Peyer's patch (tissue), 4 donors: Measurements from ENCODE around the gene CYS1. TPM values are rescaled to one million over a fixed set of nuclear protein-coding genes. Genes with fewer than 3 reads are reported as not detected.

ENCODE experiments used
- DNase-seq, 3 donors: peaks; one replicate each; pipeline ENCODE4 v3.0.0-alpha.2; 2017 to 2019
- H3K27ac ChIP-seq, 4 donors: fragments of 200-600 bp; sonication (generic); one replicate each; pipeline ENCODE4 v1.5.1; 2016 to 2019
- H3K27me3 ChIP-seq, 2 donors: fragments of 200-600 bp; sonication (generic); one replicate each; pipeline ENCODE4 v1.5.1; 2019
- H3K36me3 ChIP-seq, 3 donors: fragments of 200-600 bp; sonication (generic); one replicate each; pipeline ENCODE4 v1.5.1; 2016 to 2019
- H3K4me1 ChIP-seq, 4 donors: fragments of 200-600 bp; sonication (generic); one replicate each; pipeline ENCODE4 v1.5.1; 2016 to 2019
- H3K4me3 ChIP-seq, 4 donors: fragments of 200-600 bp; sonication (generic); 1 replicate in 3 of 4; 2 replicates in 1 of 4; pipeline ENCODE4 v1.5.1; 2016 to 2019; ENCODE audit warnings: mild to moderate bottlenecking in 1 of 4
- H3K9me3 ChIP-seq, 4 donors: fragments of 200-600 bp; sonication (generic); one replicate each; pipeline ENCODE4 v1.5.1; 2016 to 2019; ENCODE audit warnings: mild to moderate bottlenecking in 1 of 4
- POLR2A ChIP-seq, 2 donors: fragments of 450-650 bp; IDR thresholded peaks; one replicate each; pipeline ENCODE4 v1.5.1; 2017; ENCODE audit warnings: antibody characterized with exemption in 2 of 2, mild to moderate bottlenecking in 2 of 2, moderate library complexity in 2 of 2
- total RNA-seq, 4 donors: library from RNA; depleted of rRNA; stranded (reverse); fragments of >200 nt; gene quantifications; one replicate each; pipeline ENCODE4 v1.1.0, GENCODE V29; 2016
- TF ChIP-seq, protein P1 (sequence below), 6 experiments: fragments of 450-650 bp in 4 of 6; fragments of 200-600 bp in 2 of 6; sonication (generic) in 1 of 6; IDR thresholded peaks; one replicate each; pipeline ENCODE4 v1.5.1; 2017 to 2019; ENCODE audit warnings: antibody characterized with exemption in 6 of 6, mild to moderate bottlenecking in 3 of 6, moderate library complexity in 1 of 6

Gene CYS1
- total RNA-seq, 4 donors from 2014 or later = 1.3 to 5.8 (median 1.6) TPM; not detected in 1

DNA sequence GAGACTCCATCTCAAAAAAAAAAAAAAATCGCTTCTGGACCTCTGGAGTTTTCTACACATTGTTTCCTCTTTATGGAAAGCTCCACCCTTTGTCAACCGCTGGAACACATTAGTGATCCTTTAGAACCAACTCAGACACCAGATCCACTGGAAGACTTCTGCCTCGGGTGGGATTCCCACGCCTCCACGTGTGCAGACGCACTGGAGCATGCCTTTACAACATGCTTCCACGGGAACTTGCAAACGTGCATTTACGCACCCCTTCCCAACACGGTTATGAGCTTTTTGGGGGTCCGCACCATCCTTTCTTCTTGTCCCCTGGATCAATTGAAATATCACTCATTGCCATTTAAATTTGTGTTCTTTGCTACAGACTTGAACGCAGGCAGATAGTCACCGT is 5.1 kb downstream of the CYS1 start:
- Histone ChIP-seq H3K9me3 (no peaks in the 10 kb centered on the region), H3K27me3 (peaks cover 0 to 8% of the 10 kb centered on the region in 2 donors), H3K4me3 (no peak overlapping the region), H3K36me3 (no peaks in the 10 kb centered on the region), H3K4me1 (peaks cover 0 to 13% (median 4%) of the 10 kb centered on the region in 4 donors), H3K27ac (no peak overlapping the region)
- DNase-seq = no peak
- TF ChIP-seq POLR2A (IDR thresholded peaks at IDR 0.05) = no peak
- TF ChIP-seq, protein P1, sequence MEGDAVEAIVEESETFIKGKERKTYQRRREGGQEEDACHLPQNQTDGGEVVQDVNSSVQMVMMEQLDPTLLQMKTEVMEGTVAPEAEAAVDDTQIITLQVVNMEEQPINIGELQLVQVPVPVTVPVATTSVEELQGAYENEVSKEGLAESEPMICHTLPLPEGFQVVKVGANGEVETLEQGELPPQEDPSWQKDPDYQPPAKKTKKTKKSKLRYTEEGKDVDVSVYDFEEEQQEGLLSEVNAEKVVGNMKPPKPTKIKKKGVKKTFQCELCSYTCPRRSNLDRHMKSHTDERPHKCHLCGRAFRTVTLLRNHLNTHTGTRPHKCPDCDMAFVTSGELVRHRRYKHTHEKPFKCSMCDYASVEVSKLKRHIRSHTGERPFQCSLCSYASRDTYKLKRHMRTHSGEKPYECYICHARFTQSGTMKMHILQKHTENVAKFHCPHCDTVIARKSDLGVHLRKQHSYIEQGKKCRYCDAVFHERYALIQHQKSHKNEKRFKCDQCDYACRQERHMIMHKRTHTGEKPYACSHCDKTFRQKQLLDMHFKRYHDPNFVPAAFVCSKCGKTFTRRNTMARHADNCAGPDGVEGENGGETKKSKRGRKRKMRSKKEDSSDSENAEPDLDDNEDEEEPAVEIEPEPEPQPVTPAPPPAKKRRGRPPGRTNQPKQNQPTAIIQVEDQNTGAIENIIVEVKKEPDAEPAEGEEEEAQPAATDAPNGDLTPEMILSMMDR (IDR thresholded peaks at IDR 0.05) = no peak

DNA sequence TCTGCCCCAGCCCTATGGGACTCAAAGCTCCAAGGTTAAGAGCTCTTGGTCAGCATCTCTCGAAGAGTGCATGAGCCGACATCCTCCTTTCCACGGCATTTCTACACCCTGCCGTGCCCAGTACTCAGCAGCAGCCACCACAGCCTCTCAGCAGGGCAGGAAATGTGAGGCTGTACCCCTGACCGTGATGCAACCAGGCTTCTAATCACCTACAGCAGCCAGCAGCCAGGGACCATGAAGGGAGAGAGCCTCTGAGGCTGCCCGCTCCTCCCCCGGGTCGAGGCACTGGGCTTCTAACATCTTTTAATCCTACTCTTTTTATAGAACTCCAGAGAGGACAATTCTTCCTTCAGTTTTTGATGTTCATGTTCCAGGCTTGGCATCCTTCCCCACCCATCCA is 6.5 kb downstream of the CYS1 start:
- Histone ChIP-seq H3K36me3 (no peaks in the 10 kb centered on the region), H3K9me3 (no peaks in the 10 kb centered on the region), H3K4me3 (no peak overlapping the region), H3K27me3 (peaks cover 0 to 1% of the 10 kb centered on the region in 2 donors), H3K27ac (no peak overlapping the region), H3K4me1 (peaks cover 0 to 4% (median 0%) of the 10 kb centered on the region in 4 donors)
- TF ChIP-seq, protein P1 (IDR thresholded peaks at IDR 0.05) = no peak
- no peak for TF ChIP-seq POLR2A (IDR thresholded peaks at IDR 0.05)
- no peak for DNase-seq

DNA sequence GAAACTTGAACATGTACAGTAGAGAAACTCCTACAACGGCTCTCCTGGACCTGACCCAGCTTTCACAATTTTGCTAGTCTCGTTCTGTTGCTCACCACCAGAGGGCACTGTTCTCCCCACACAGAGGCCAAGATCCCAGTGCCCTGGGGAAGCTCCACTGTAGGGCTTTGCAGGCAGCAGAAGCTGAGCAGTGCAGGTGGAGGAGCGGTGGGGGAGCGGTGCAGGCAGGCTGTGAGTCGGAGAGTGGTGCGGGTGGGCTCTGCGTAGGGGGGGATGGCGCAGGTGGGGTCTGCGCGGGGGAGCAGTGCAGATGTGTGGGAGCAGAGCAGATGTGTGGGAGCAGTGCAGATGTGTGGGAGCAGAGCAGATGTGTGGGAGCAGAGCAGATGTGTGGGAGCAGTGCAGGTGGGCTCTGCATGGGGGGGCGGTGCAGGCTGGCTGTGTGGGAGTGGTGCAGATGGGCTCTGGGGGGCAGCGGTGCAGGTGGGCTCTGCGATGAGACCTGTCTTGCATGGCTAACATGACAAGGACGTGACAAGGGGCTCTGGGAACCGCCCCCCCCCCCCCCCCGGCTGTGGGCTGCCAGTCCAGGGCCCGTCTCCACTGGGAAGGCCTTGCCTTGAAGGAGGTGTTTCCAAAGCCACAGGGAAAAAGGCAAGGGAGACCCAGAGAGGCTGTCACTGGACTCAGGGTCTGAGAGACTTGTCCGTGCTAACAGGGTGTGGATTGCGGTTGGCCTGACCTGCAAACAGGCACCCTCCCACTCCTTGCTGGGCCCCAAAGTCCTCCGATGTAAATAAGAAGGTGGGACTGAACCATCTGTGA is 7.3 kb downstream of the CYS1 start:
- H3K4me3 ChIP-seq = no peak overlapping the region
- peak; percentile 71 to 91 (median 74) for DNase-seq
- H3K27me3 ChIP-seq = no peaks in the 10 kb centered on the region
- no peak overlapping the region for H3K27ac ChIP-seq
- TF ChIP-seq, protein P1 (IDR thresholded peaks at IDR 0.05) = peak; percentile 69 to 93 (median 90)
- TF ChIP-seq POLR2A (IDR thresholded peaks at IDR 0.05) = no peak
- H3K9me3 ChIP-seq = no peaks in the 10 kb centered on the region
- no peaks in the 10 kb centered on the region for H3K4me1 ChIP-seq
- no peaks in the 10 kb centered on the region for H3K36me3 ChIP-seq

DNA sequence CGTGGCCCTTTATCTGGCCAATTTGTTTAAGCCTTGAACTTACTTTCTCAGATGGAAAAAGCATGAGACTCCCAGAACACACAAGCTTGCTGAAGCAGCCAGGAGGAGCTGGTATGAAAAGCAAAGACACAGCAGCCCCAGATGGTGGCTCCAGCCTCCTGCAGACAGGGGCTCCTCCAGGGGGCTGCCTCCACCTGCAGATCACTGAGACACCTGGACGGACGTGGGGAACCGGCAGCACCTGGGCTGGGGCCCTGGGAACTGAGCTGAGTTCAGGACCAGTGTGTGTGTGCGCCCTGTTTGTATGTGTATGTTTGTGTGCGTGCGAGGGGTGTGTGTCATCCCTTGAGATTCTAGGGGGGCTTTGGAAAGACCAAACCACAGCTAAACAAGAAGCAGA is 8.6 kb downstream of the CYS1 start:
- DNase-seq = no peak
- no peak for TF ChIP-seq POLR2A (IDR thresholded peaks at IDR 0.05)
- TF ChIP-seq, protein P1 (IDR thresholded peaks at IDR 0.05) = no peak
- no peak overlapping the region for H3K4me3 ChIP-seq
- no peaks in the 10 kb centered on the region for H3K36me3 ChIP-seq
- no peak overlapping the region for H3K27ac ChIP-seq
- H3K27me3 ChIP-seq = no peaks in the 10 kb centered on the region
- H3K9me3 ChIP-seq = no peaks in the 10 kb centered on the region
- H3K4me1 ChIP-seq = no peaks in the 10 kb centered on the region

DNA sequence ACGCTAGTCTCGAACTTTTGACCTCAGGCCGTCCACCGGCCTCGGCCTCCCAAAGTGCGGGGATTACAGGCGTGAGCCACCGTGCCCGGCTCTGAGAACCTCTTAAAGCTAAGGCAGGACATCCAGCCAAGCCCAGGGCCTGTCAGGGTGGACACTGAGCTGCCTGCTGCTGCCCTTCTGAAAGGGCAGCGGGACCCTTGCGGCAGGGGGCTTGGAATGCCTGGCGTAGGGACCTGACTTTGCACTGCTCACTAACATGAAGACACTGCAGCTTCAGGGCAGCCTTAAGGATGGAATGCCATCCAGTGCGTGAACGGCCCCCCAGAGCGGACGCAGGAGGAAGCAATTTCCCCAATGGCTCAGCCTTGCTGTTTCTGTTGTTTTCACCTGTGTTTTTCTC is 9.0 kb downstream of the CYS1 start:
- DNase-seq = no peak
- Histone ChIP-seq H3K4me1 (no peaks in the 10 kb centered on the region), H3K27ac (no peak overlapping the region), H3K27me3 (no peaks in the 10 kb centered on the region), H3K9me3 (no peaks in the 10 kb centered on the region), H3K4me3 (no peak overlapping the region), H3K36me3 (no peaks in the 10 kb centered on the region)
- TF ChIP-seq, protein P1 (IDR thresholded peaks at IDR 0.05) = no peak
- TF ChIP-seq POLR2A (IDR thresholded peaks at IDR 0.05) = no peak
